H1 (cell line): ENCODE results near the gene LHFPL6. TPM values are rescaled to one million over a fixed set of nuclear protein-coding genes. Genes with fewer than 3 reads are reported as not detected.
A peak's percentile ranks its signal among the peaks of the same experiment; 100 is the strongest.

Experiments
- ATF3 ChIP-seq: IDR thresholded peaks from 2 replicates; pipeline ENCODE4 v1.6.1; 2011; ENCODE audit warnings: low read depth, mild to moderate bottlenecking, low read length; ENCODE audit not compliant: insufficient read depth
- BRCA1 ChIP-seq: IDR thresholded peaks from 2 replicates; pipeline ENCODE4 v1.6.1; 2012; ENCODE audit warnings: low read depth, low read length, improper control_type of control experiment
- CBX5 ChIP-seq: fragments of 300-800, 300-1000 bp; sonication (generic); IDR thresholded peaks from 2 replicates; pipeline ENCODE4 v1.7.1; 2016; ENCODE audit warnings: antibody characterized with exemption, low read length, low read depth
- CHD1 ChIP-seq: IDR thresholded peaks from 2 replicates; pipeline ENCODE4 v1.6.1; 2012; ENCODE audit warnings: low read depth, low read length, improper control_type of control experiment
- CHD2 ChIP-seq: IDR thresholded peaks from 2 replicates; pipeline ENCODE4 v1.6.1; 2012; ENCODE audit warnings: low read length, improper control_type of control experiment
- EZH2 ChIP-seq: fragments of 200-600 bp; sonication (generic); IDR thresholded peaks from 2 replicates; pipeline ENCODE4 v1.7.1; 2012; ENCODE audit warnings: low read depth, mild to moderate bottlenecking, moderate library complexity, low read length, inconsistent platforms; ENCODE audit not compliant: severe bottlenecking
- GABPA ChIP-seq: IDR thresholded peaks from 2 replicates; pipeline ENCODE4 v1.6.1; 2011; ENCODE audit warnings: mild to moderate bottlenecking, low read length, moderate library complexity, borderline replicate concordance; ENCODE audit not compliant: insufficient read depth
- GTF2F1 ChIP-seq: IDR thresholded peaks from 2 replicates; pipeline ENCODE4 v1.6.1; 2012; ENCODE audit warnings: low read depth, low read length, improper control_type of control experiment, borderline replicate concordance
- HDAC6 ChIP-seq: IDR thresholded peaks from one replicate; pipeline ENCODE4 v1.7.1; 2012; ENCODE audit warnings: low read depth, mild to moderate bottlenecking, inconsistent platforms, low read length, moderate library complexity
- JUN ChIP-seq: IDR thresholded peaks from 2 replicates; pipeline ENCODE4 v1.6.1; 2011; ENCODE audit warnings: low read depth, mild to moderate bottlenecking, improper control_type of control experiment, low read length
- NANOG ChIP-seq: IDR thresholded peaks from 2 replicates; pipeline ENCODE4 v1.6.1; 2011; ENCODE audit warnings: low read length, low read depth, mild to moderate bottlenecking, inconsistent platforms; ENCODE audit not compliant: insufficient read depth, poor library complexity, severe bottlenecking
- NRF1 ChIP-seq: IDR thresholded peaks from 2 replicates; pipeline ENCODE4 v1.6.1; 2011; ENCODE audit warnings: mild to moderate bottlenecking, low read depth, low read length, improper control_type of control experiment
- PHF8 ChIP-seq: fragments of 200-600 bp; sonication (generic); conservative IDR thresholded peaks from 2 replicates; pipeline ENCODE4 v1.7.1; 2012; ENCODE audit warnings: low read depth, mild to moderate bottlenecking, inconsistent platforms, low read length, moderate library complexity
- POLR2A ChIP-seq, 2 experiments: IDR thresholded peaks; 1 replicate in 1 of 2; 2 replicates in 1 of 2; pipeline ENCODE4 v1.6.1; 2011; ENCODE audit warnings: low read depth in 2 of 2, low read length in 2 of 2, mild to moderate bottlenecking in 2 of 2; ENCODE audit errors: control extremely low read depth in 1 of 2
- POLR2AphosphoS5 ChIP-seq: IDR thresholded peaks from 2 replicates; pipeline ENCODE4 v1.6.1; 2011; ENCODE audit warnings: low read depth, low read length
- POU5F1 ChIP-seq: IDR thresholded peaks from 2 replicates; pipeline ENCODE4 v1.6.1; 2011; ENCODE audit warnings: low read depth, mild to moderate bottlenecking, low read length, moderate library complexity
- RAD21 ChIP-seq, 2 experiments: IDR thresholded peaks in 1 of 2; conservative IDR thresholded peaks in 1 of 2; 2 replicates each; pipeline ENCODE4 v1.6.1; 2011; ENCODE audit warnings: low read depth in 2 of 2, low read length in 2 of 2, improper control_type of control experiment in 1 of 2, inconsistent platforms in 1 of 2, mild to moderate bottlenecking in 1 of 2, moderate library complexity in 1 of 2
- RXRA ChIP-seq: IDR thresholded peaks from 2 replicates; pipeline ENCODE4 v1.6.1; 2011; ENCODE audit warnings: low read depth, mild to moderate bottlenecking, low read length, moderate library complexity; ENCODE audit not compliant: insufficient read depth
- SIRT6 ChIP-seq: IDR thresholded peaks from one replicate; pipeline ENCODE4 v1.7.1; 2012; ENCODE audit warnings: low read length, inconsistent platforms
- SP1 ChIP-seq: IDR thresholded peaks from 2 replicates; pipeline ENCODE4 v1.6.1; 2011; ENCODE audit warnings: low read depth, low read length
- SUZ12 ChIP-seq: fragments of 200-600 bp; sonication (generic); IDR thresholded peaks from 2 replicates; pipeline ENCODE4 v1.6.1; 2012; ENCODE audit warnings: mild to moderate bottlenecking, inconsistent platforms, low read length, moderate library complexity, mixed read lengths
- TAF1 ChIP-seq: IDR thresholded peaks from 2 replicates; pipeline ENCODE4 v1.6.1; 2011; ENCODE audit warnings: mild to moderate bottlenecking, low read depth, low read length
- TEAD4 ChIP-seq: IDR thresholded peaks from 2 replicates; pipeline ENCODE4 v1.6.1; 2012; ENCODE audit warnings: low read depth, low read length, inconsistent platforms, mixed read lengths
- YY1 ChIP-seq: IDR thresholded peaks from 2 replicates; pipeline ENCODE4 v1.6.1; 2011; ENCODE audit warnings: low read depth, mild to moderate bottlenecking, low read length
- polyA plus RNA-seq, 7 experiments: library from polyadenylated mRNA; depleted of rRNA in 3 of 7; stranded (reverse) in 5 of 7; unstranded in 2 of 7; fragments of >200 nt in 5 of 7; fragments of 200-250 nt in 2 of 7; gene quantifications; 1 replicate in 5 of 7; 2 replicates in 1 of 7; 4 replicates in 1 of 7; pipeline versions ENCODE4 v1.2.1 to v1.2.3, GENCODE V29; 2011 to 2013; ENCODE audit warnings: missing spikeins in 2 of 7, mixed read lengths in 2 of 7
- total RNA-seq: library from RNA; stranded (reverse); fragmentation: NEBNext Ultra II Directional; extraction: Animal tissue kit (Norgen Biotek cat#: 25700); gene quantifications from 2 replicates; pipeline ENCODE4 v1.2.1, GENCODE V29; 2021
- TF ChIP-seq, protein P1 (sequence below): IDR thresholded peaks from 2 replicates; pipeline ENCODE4 v1.6.1; 2012; ENCODE audit warnings: inconsistent platforms
- TF ChIP-seq, protein P2 (sequence below): IDR thresholded peaks from 2 replicates; pipeline ENCODE4 v1.6.1; 2012; ENCODE audit warnings: inconsistent platforms

LHFPL6 gene
- total and polyA plus RNA-seq, 2 of the 8 experiments (the other 6 are each of a cell fraction or from before 2014, with no cell fraction given) = 7.6 to 17.0 TPM

DNA sequence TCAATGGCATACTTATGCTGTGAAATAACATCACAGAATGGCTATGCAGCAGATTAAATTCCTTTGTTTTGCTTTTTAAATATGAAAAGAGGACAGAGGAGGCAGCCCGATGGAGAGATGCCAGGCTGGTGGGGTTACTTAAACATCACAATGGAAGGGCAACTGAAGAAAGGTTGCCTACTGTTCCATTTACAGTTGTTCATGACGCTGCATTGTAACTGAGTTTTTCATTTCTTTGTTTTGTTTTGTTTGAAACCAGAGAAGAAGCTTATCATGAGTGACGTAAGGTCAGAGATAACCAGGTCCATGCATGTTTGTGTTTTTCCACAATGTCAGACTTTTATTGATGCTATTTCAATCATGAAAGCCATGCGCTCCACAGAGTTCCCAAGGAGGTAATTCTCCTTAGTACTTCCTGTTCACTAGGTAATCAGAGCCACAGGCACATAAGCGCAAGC, 273.8 kb downstream of the LHFPL6 start (continued):
- TF ChIP-seq SP1 (0 out of 2 replicates have a peak, but pooled peaks have one; percentile 49), GABPA (no peak), SUZ12 (no peak), ATF3 (no peak), EZH2 (no peak), SIRT6 (no peak), POU5F1 (peak; percentile 88), NRF1 (no peak), CHD1 (no peak), BRCA1 (no peak), JUN (peak; percentile 47; the same call in 1 of the 2 replicates), POLR2A (IDR thresholded peaks at IDR 0.05; ENCODE audit: control extremely low read depth in 1 of 2, low read depth in 2 of 2, low read length in 2 of 2) (no peak), RAD21 (IDR thresholded peaks at IDR 0.05 in 1 of 2, conservative IDR thresholded peaks at IDR 0.05 in 1 of 2; ENCODE audit: low read depth in 2 of 2, low read length in 2 of 2) (no peak), TAF1 (no peak), PHF8 (no peak), YY1 (0 out of 2 replicates have a peak, but pooled peaks have one; percentile 42), CHD2 (no peak), CBX5 (no peak), GTF2F1 (no peak), NANOG (peak; percentile 97), POLR2AphosphoS5 (no peak), HDAC6 (no peak), TEAD4 (no peak), RXRA (no peak)
- TF ChIP-seq, protein P1, sequence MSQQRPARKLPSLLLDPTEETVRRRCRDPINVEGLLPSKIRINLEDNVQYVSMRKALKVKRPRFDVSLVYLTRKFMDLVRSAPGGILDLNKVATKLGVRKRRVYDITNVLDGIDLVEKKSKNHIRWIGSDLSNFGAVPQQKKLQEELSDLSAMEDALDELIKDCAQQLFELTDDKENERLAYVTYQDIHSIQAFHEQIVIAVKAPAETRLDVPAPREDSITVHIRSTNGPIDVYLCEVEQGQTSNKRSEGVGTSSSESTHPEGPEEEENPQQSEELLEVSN = no peak
- TF ChIP-seq, protein P2, sequence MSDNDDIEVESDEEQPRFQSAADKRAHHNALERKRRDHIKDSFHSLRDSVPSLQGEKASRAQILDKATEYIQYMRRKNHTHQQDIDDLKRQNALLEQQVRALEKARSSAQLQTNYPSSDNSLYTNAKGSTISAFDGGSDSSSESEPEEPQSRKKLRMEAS = no peak
